PFSK-1 (cell line): Measurements from ENCODE around the gene TAX1BP1.

Source experiments
- POLR2AphosphoS5 ChIP-seq: IDR thresholded peaks from 2 replicates; pipeline ENCODE4 v1.6.1; 2012; ENCODE audit warnings: low read depth, mild to moderate bottlenecking, control low read depth, low read length, moderate library complexity
- TAF1 ChIP-seq: IDR thresholded peaks from 2 replicates; pipeline ENCODE4 v1.6.1; 2012; ENCODE audit warnings: low read length, control low read depth, borderline replicate concordance; ENCODE audit not compliant: insufficient read depth
- TF ChIP-seq, protein P1 (sequence below), 2 experiments: IDR thresholded peaks; 2 replicates each; pipeline versions ENCODE4 v1.6.1 to v1.8.0; 2011 to 2012; ENCODE audit warnings: low read depth in 2 of 2, low read length in 2 of 2, control low read depth in 1 of 2, inconsistent platforms in 1 of 2, mild to moderate bottlenecking in 1 of 2, moderate library complexity in 1 of 2; ENCODE audit not compliant: insufficient read depth in 1 of 2

DNA sequence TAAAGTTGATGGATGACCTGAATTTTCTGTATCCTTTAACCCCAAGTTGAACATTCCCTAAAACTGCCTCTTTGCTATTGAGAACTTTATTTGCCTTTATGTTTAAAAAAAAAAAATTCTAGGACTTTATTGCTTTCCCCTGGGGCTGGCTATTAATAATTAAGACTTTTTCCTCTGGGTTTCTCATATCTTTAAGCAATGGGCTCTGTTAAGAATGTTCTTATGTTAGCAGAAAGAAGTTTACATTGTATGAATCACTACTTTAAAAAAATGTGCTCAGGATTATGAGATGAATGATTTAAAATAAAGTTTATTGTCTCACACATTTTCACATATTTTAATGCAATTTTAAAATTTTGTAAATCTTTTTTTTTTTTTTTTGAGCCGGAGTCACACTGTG lies 19.5 kb downstream of the TAX1BP1 start:
- no peak for TF ChIP-seq POLR2AphosphoS5
- TF ChIP-seq, protein P1, sequence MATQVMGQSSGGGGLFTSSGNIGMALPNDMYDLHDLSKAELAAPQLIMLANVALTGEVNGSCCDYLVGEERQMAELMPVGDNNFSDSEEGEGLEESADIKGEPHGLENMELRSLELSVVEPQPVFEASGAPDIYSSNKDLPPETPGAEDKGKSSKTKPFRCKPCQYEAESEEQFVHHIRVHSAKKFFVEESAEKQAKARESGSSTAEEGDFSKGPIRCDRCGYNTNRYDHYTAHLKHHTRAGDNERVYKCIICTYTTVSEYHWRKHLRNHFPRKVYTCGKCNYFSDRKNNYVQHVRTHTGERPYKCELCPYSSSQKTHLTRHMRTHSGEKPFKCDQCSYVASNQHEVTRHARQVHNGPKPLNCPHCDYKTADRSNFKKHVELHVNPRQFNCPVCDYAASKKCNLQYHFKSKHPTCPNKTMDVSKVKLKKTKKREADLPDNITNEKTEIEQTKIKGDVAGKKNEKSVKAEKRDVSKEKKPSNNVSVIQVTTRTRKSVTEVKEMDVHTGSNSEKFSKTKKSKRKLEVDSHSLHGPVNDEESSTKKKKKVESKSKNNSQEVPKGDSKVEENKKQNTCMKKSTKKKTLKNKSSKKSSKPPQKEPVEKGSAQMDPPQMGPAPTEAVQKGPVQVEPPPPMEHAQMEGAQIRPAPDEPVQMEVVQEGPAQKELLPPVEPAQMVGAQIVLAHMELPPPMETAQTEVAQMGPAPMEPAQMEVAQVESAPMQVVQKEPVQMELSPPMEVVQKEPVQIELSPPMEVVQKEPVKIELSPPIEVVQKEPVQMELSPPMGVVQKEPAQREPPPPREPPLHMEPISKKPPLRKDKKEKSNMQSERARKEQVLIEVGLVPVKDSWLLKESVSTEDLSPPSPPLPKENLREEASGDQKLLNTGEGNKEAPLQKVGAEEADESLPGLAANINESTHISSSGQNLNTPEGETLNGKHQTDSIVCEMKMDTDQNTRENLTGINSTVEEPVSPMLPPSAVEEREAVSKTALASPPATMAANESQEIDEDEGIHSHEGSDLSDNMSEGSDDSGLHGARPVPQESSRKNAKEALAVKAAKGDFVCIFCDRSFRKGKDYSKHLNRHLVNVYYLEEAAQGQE (IDR thresholded peaks at IDR 0.05; ENCODE audit: insufficient read depth in 1 of 2, low read depth in 2 of 2, low read length in 2 of 2), result no peak
- no peak for TF ChIP-seq TAF1
